Right lobe of liver (tissue), 4 donors: Measurements from ENCODE around the gene ARFGAP2.

Experiments used
- POLR2A ChIP-seq: fragments of 450-650 bp; IDR thresholded peaks from one replicate; pipeline ENCODE4 v1.6.1; 2017; ENCODE audit warnings: antibody characterized with exemption, mild to moderate bottlenecking
- TF ChIP-seq, protein P1 (sequence below), 4 donors: fragments of 200-600 bp in 3 of 4; fragments of 450-650 bp in 1 of 4; IDR thresholded peaks; one replicate each; pipeline versions ENCODE4 v1.5.1 to v1.8.0; 2016 to 2022; ENCODE audit warnings: antibody characterized with exemption in 4 of 4, mild to moderate bottlenecking in 2 of 4
- donor health status: DM: no; HTN: no; CAD: no.
- donor health status: DM: no; HTN: no; CAD: no.
- donor health status: DM: no; HTN: yes; CAD: no.

DNA sequence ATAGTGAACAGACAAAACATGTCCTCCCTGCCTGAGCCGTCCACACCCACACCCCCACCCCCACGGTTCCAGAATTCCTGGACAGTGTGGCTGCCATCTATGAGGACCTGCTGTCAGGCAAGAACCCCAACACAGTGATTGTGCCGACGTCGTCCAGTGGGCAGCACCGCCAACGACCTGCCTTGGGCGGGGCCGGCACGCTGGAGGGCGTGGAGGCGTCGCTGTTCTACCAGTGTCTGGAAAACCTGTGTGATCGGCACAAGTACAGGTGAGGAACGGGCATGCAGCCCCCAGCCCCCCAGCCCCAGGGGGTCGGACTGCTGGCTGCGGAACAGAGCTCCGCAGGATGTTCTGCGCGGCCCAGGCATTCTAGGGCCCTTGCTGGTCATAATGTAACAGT, 19.7 kb downstream of the ARFGAP2 start:
- TF ChIP-seq, protein P1, sequence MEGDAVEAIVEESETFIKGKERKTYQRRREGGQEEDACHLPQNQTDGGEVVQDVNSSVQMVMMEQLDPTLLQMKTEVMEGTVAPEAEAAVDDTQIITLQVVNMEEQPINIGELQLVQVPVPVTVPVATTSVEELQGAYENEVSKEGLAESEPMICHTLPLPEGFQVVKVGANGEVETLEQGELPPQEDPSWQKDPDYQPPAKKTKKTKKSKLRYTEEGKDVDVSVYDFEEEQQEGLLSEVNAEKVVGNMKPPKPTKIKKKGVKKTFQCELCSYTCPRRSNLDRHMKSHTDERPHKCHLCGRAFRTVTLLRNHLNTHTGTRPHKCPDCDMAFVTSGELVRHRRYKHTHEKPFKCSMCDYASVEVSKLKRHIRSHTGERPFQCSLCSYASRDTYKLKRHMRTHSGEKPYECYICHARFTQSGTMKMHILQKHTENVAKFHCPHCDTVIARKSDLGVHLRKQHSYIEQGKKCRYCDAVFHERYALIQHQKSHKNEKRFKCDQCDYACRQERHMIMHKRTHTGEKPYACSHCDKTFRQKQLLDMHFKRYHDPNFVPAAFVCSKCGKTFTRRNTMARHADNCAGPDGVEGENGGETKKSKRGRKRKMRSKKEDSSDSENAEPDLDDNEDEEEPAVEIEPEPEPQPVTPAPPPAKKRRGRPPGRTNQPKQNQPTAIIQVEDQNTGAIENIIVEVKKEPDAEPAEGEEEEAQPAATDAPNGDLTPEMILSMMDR (IDR thresholded peaks at IDR 0.05), result no peak
- no peak for TF ChIP-seq POLR2A
